Measurements from ENCODE around the gene NPL.

Gene NPL

DNA sequence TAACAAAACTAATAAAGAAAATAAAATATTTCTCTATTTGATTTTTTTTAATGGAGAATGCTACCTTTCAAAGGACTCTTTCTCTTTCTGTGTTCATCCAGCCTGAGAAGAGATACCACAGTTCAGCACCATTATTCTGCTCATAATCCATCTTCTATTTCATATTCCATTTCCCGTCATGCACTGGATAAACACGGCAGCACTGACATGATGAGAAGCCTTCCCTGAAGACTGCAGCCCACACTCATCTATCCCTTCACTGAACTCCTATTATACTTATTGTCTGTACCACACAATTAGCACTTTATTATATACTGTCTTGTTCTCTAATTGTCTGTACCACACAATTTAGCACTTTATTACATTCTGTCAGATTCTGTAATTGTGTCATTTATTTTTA, 10.7 kb upstream of the NPL start:
- DNase-seq (ENCODE audit: low read depth): no peak

GRCh38 chr1:182779530-182779929, 10.0 kb upstream of the NPL start:
- DNase-seq (ENCODE audit: low read depth): no peak

GRCh38 chr1:182781841-182782586, 7.6 kb upstream of the NPL start:
- DNase-seq (ENCODE audit: low read depth): peak; percentile 60

DNA sequence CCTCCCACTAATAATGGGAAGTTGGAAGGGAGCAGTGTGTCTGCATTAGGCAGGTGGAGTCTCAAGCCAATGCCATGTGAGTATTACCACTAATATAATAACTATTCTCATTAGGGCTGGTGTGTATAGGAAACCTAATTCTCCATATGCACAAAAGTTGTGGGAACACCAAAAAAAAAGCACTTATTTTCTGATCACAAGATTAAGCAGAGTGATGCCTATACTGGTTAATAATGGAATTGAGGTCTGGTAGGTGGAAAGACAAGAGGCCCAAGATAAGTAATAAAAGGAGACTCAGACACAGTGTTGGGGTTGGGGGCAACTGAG, 7.0 kb upstream of the NPL start:
- no peak for DNase-seq (ENCODE audit: low read depth)

- DNase-seq (ENCODE audit: low read depth): no peak
Observed at GRCh38 chr1:182783068-182783467, 6.5 kb upstream of the NPL start.

DNA sequence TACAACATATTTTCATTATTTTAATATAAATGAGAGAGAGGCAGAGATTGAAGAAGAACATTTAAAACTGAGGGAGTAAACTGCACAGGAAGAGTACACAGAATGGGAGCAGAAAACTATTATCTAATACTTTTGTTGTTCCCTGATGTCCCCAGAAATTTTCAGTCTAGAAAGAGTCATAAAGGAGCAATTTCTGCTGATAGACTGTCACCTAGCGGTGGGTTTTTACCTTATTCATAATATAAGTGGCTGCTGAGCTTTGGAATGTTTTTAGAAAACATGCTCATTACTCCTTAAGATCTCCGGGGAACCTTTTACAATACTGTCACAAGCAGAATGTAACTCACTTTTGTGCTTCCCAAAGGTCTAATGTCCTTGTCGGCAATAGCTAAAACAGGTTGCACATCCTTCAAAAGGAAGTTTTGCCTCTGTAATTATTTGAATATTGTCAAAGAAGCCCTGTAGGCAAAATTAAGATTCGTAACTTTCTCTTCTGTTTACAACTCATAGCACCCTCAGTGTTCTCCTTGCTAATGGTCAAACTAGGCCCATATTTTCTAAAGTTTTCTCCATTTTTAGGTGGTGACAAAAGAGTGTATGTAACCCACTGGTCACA, 4.9 kb upstream of the NPL start:
- no peak for DNase-seq (ENCODE audit: low read depth)

- DNase-seq (ENCODE audit: low read depth): no peak
Observed at GRCh38 chr1:182785181-182785580, 4.4 kb upstream of the NPL start.

DNA sequence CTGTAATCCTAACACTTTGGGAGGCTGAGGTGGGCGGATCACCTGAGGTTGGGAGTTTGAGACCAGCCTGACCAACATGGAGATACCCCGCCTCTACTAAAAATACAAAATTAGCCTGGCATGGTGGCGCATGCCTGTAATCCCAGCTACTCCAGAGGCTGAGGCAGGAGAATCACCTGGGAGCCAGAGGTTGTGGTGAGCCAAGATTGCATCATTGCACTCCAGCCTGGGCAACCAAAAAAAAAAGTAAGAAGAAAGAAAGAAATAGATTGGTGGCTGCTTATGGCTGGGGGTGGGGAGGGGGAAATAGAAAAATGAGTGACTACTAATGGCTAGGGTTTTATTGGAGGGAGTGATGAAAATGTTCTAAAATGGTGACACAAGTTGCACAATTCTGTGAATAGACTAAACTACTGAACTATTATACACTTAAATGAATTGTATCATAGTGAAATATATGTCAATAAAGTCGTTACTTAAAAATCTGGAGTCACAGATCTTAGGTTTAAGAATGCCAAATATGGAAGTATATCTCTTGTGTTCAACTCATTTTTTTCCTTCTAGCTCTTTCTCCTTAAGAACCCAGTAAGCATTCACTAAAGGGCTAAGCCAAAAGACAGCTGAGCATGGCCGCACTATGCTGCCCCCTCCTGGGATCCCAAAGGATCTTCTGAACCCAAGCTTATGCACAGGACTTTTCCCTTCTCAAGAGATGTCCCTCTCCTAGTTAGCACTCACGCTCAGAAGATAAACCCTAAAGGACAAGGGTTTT, 3.2 kb upstream of the NPL start:
- DNase-seq (ENCODE audit: low read depth): no peak

- no peak for DNase-seq (ENCODE audit: low read depth)
Observed at GRCh38 chr1:182786995-182787324, 2.6 kb upstream of the NPL start.

- no peak for DNase-seq (ENCODE audit: low read depth)
Observed at GRCh38 chr1:182791281-182792179, 2.0 kb downstream of the NPL start.

GRCh38 chr1:182794091-182794490, 4.5 kb downstream of the NPL start:
- DNase-seq (ENCODE audit: low read depth): no peak

GRCh38 chr1:182794676-182795201, 5.2 kb downstream of the NPL start:
- no peak for DNase-seq (ENCODE audit: low read depth)

GRCh38 chr1:182795563-182796228, 6.1 kb downstream of the NPL start:
- no peak for DNase-seq (ENCODE audit: low read depth)

DNA sequence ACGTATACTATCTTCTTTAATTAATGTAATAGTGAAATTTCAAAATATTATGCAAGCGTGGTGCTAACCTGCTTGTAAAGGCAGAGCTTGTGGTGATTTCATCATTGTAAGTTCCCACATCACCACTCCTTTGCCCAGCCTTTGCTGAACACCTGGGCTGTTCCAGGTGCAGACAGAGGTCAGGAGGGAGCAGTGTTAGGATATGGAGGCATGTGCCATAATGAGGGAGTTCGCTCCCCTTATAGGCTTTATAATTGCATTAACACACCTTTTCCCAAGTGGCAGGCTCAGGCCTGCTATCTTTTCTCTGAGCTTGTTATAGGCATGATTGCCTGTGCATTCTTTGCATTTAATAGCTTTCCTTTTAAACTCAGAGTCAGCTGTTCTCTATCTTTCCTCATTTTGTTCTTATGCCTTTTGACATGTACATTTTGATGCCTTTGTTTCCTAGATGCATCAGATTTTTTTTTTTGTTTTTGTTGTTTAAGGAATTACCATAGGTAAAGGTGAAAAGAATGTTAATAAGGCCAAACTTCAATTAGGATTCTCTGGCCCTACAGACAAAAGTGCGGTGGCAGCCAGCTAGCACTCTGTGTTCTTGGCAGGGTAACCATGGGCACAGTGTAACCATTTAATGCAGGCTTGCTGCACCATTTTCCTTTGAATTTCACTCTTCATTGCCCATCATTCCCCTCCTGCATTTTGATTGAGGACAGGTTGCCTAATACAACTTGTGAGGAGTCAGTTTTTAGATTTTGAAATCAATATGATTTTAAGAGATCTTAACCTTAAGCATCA, 12.6 kb downstream of the NPL start:
- no peak for DNase-seq (ENCODE audit: low read depth)

- DNase-seq (ENCODE audit: low read depth): no peak
Observed at GRCh38 chr1:182803846-182804245, 14.3 kb downstream of the NPL start.

DNA sequence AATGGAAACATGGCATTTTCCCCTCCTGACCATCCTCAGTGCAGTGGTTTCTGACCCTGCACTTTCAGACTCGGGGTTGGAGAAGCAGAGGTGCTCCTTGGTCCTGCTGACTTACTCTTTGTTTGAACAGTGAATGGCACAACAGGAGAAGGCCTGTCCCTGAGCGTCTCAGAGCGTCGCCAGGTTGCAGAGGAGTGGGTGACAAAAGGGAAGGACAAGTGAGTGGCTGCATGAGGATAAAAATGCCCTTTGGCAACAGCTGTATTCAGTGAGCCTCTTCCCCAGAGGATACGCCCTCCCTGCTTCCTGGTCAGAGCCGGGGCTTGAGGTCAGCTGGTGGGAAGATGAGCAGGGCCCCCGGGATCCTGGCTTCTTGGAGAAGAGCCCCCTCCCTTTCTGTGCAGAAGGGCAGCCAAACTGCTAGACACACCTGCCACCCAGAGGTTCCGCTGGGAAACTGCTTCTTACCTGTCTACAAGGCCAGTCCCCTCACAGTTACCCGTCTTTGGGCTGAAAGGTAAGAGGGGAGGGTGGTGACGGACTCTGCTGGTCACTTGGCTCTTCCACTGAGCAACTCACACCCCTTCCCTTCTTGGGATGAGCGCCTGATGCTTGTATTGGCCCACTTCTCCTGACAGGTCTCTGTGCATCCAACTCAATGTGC, 16.6 kb downstream of the NPL start:
- no peak for DNase-seq (ENCODE audit: low read depth)

GRCh38 chr1:182807907-182808306, 18.3 kb downstream of the NPL start:
- DNase-seq (ENCODE audit: low read depth): no peak

GRCh38 chr1:182809414-182809957, 19.9 kb downstream of the NPL start:
- DNase-seq (ENCODE audit: low read depth): no peak

DNA sequence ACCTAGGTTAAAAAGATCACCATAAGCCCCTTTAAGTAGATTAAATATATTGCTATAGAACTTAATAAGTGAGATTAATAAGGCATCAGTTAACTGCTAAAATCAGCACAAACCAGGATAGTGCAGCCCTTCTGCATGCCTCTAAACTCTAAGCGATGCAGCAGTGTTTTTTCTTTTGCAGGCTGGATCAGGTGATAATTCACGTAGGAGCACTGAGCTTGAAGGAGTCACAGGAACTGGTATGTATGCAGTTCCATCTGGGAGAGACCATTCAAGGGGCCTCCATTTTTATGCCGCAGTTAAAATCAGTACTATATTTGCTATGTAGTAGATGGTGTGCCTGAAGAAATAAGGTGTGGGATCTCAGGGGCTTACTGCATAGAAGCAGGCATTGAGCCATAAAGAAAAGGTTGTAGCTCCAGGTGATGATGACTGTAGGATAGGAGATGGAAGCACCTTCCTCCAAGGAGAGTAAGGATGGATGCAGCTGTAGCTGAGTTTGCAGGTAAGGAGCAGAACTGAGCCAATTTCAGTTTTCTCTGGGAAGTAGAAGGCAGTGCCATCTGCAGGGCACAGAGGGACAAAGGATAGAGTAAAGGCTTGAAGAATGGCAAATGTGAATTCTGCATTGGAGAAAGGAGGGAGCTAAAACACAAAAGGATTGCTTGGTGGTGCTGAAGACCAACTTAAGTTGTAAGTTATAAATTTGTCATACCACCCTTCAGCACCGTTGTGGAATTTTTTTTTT, 22.6 kb downstream of the NPL start:
- no peak for DNase-seq (ENCODE audit: low read depth)
